H1 (cell line): ENCODE measurements around the gene EXOC6. TPM values are rescaled to one million over a fixed set of nuclear protein-coding genes. Genes with fewer than 3 reads are reported as not detected.

Source experiments
- CTCF ChIA-PET: fragments of 300-600 bp; sonication (Branson Sonifier 250); formaldehyde crosslinking; loops from one replicate; lab custom pipeline; 2021; ENCODE audit not compliant: partially characterized antibody; lab: Charles Lee
- POLR2A ChIA-PET: fragments of 300-600 bp; sonication (Branson Sonifier 250); formaldehyde crosslinking; loops from one replicate; lab custom pipeline; 2021; ENCODE audit warnings: inconsistent platforms; ENCODE audit not compliant: partially characterized antibody; lab: Charles Lee
- DNase-seq, 2 experiments: peaks; one replicate each; pipeline versions ENCODE4 v3.0.0 to v3.0.0-alpha.2; 2010 to 2022; ENCODE audit warnings: low spot score in 2 of 2, low read depth in 1 of 2, mixed read lengths in 1 of 2
- FAIRE-seq: peaks from 2 replicates; lab custom pipeline; 2011; peaks lifted over from hg19 to GRCh38; lab: Jason Lieb, UNC
- H2AFZ ChIP-seq: 2 replicates; pipeline ENCODE4 v1.8.1; 2012; ENCODE audit warnings: low read length, inconsistent platforms
- H2AK5ac ChIP-seq: 2 replicates; pipeline ENCODE4 v1.6.1; 2013; ENCODE audit warnings: low read depth, low read length
- H2BK120ac ChIP-seq: replicated peaks from 2 replicates; pipeline ENCODE3; 2013; ENCODE audit warnings: low read depth, low read length, inconsistent platforms
- H2BK12ac ChIP-seq: 2 replicates; pipeline ENCODE4 v1.6.1; 2013; ENCODE audit warnings: low read depth, low read length
- H2BK15ac ChIP-seq: 2 replicates; pipeline ENCODE4 v1.6.1; 2013; ENCODE audit warnings: low read length
- H2BK20ac ChIP-seq: 2 replicates; pipeline ENCODE4 v1.6.1; 2013; ENCODE audit warnings: low read length
- H2BK5ac ChIP-seq: 2 replicates; pipeline ENCODE4 v1.6.1; 2013; ENCODE audit warnings: low read depth, low read length
- H3K14ac ChIP-seq: 2 replicates; pipeline ENCODE4 v1.6.1; 2013; ENCODE audit warnings: inconsistent platforms; ENCODE audit not compliant: insufficient read length
- H3K18ac ChIP-seq: 2 replicates; pipeline ENCODE4 v1.6.1; 2013; ENCODE audit warnings: low read length; ENCODE audit errors: extremely low read depth
- H3K23ac ChIP-seq: 2 replicates; pipeline ENCODE4 v1.6.1; 2013; ENCODE audit warnings: inconsistent platforms; ENCODE audit not compliant: insufficient read length
- H3K23me2 ChIP-seq: 2 replicates; pipeline ENCODE4 v1.6.1; 2013; ENCODE audit warnings: low read depth, low read length
- H3K27ac ChIP-seq: 2 replicates; pipeline ENCODE4 v1.6.1; 2011; ENCODE audit warnings: low read depth, low read length, inconsistent platforms
- H3K27me3 ChIP-seq, 4 experiments: replicated peaks in 1 of 4; 1 replicate in 1 of 4; 2 replicates in 3 of 4; pipeline versions ENCODE4 v1.6.1 to v1.8.1; 2011 to 2013; ENCODE audit warnings: low read length in 3 of 4, mild to moderate bottlenecking in 3 of 4, inconsistent platforms in 2 of 4, mixed read lengths in 2 of 4, moderate library complexity in 1 of 4; ENCODE audit not compliant: control insufficient read depth in 3 of 4, insufficient read depth in 3 of 4; ENCODE audit errors: extremely low read depth in 1 of 4
- H3K36me3 ChIP-seq, 4 experiments: 2 replicates each; pipeline versions ENCODE4 v1.6.1 to v1.8.1; 2011 to 2013; ENCODE audit warnings: mild to moderate bottlenecking in 4 of 4, low read length in 3 of 4, moderate library complexity in 2 of 4, control low read depth in 1 of 4, inconsistent platforms in 1 of 4; ENCODE audit not compliant: insufficient read depth in 4 of 4, control insufficient read depth in 2 of 4
- H3K4ac ChIP-seq: replicated peaks from 2 replicates; pipeline ENCODE3; 2013; ENCODE audit warnings: low read length, low read depth, mixed read lengths, inconsistent platforms; ENCODE audit not compliant: insufficient read length
- H3K4me1 ChIP-seq, 4 experiments: replicated peaks in 1 of 4; 1 replicate in 1 of 4; 2 replicates in 3 of 4; pipeline versions ENCODE4 v1.6.1 to v1.8.1; 2011 to 2013; ENCODE audit warnings: low read length in 3 of 4, inconsistent platforms in 2 of 4, mixed read lengths in 1 of 4; ENCODE audit not compliant: insufficient read depth in 4 of 4, control insufficient read depth in 3 of 4
- H3K4me2 ChIP-seq, 2 experiments: 2 replicates each; pipeline versions ENCODE4 v1.6.1 to v1.8.1; 2011 to 2013; ENCODE audit warnings: low read depth in 2 of 2, low read length in 2 of 2, control low read depth in 1 of 2, inconsistent platforms in 1 of 2, mild to moderate bottlenecking in 1 of 2; ENCODE audit not compliant: insufficient read depth in 1 of 2
- H3K4me3 ChIP-seq, 4 experiments: fragments of 200-600, 300-600 bp in 1 of 4; sonication (generic), shearing (Covaris generic), sonication (Bioruptor Twin) in 1 of 4; 2 replicates each; pipeline versions ENCODE4 v1.5.1 to v1.8.1; 2011 to 2016; ENCODE audit warnings: low read length in 4 of 4, low read depth in 3 of 4, control low read depth in 2 of 4, inconsistent platforms in 2 of 4, mild to moderate bottlenecking in 2 of 4, mixed read lengths in 1 of 4, moderate library complexity in 1 of 4; ENCODE audit not compliant: insufficient read depth in 2 of 4; ENCODE audit errors: extremely low read depth in 1 of 4
- H3K56ac ChIP-seq: replicated peaks from 2 replicates; pipeline ENCODE3; 2013; ENCODE audit warnings: low read depth, mild to moderate bottlenecking, mixed read lengths, low read length, inconsistent platforms; ENCODE audit not compliant: insufficient read length
- H3K79me1 ChIP-seq: 2 replicates; pipeline ENCODE4 v1.6.1; 2013; ENCODE audit warnings: low read depth, low read length, control low read depth
- H3K79me2 ChIP-seq, 2 experiments: 2 replicates each; pipeline versions ENCODE4 v1.6.1 to v1.8.1; 2012 to 2013; ENCODE audit warnings: low read length in 2 of 2, mild to moderate bottlenecking in 2 of 2, inconsistent platforms in 1 of 2; ENCODE audit not compliant: insufficient read depth in 2 of 2, control insufficient read depth in 1 of 2
- H3K9ac ChIP-seq, 4 experiments: replicated peaks in 1 of 4; 1 replicate in 1 of 4; 2 replicates in 3 of 4; pipeline versions ENCODE4 v1.6.1 to v1.8.1; 2011 to 2013; ENCODE audit warnings: low read depth in 3 of 4, low read length in 3 of 4, control low read depth in 2 of 4, mild to moderate bottlenecking in 2 of 4, moderate library complexity in 2 of 4, inconsistent platforms in 1 of 4; ENCODE audit errors: extremely low read depth in 1 of 4
- H3K9me3 ChIP-seq, 2 experiments: 2 replicates each; pipeline versions ENCODE4 v1.6.1 to v1.8.1; 2012 to 2013; ENCODE audit warnings: mild to moderate bottlenecking in 2 of 2, moderate library complexity in 2 of 2, control low read depth in 1 of 2, inconsistent platforms in 1 of 2, low read depth in 1 of 2, low read length in 1 of 2, mixed read lengths in 1 of 2; ENCODE audit not compliant: insufficient read depth in 2 of 2
- H4K20me1 ChIP-seq, 2 experiments: replicated peaks in 1 of 2; 2 replicates each; pipeline versions ENCODE3 to v1.8.1; 2011 to 2013; ENCODE audit warnings: inconsistent platforms in 2 of 2, low read length in 2 of 2, mild to moderate bottlenecking in 1 of 2; ENCODE audit not compliant: insufficient read depth in 2 of 2, control insufficient read depth in 1 of 2
- H4K5ac ChIP-seq: 2 replicates; pipeline ENCODE4 v1.6.1; 2013; ENCODE audit warnings: low read length, low read depth, mixed read lengths, inconsistent platforms; ENCODE audit not compliant: insufficient read length
- H4K8ac ChIP-seq: 2 replicates; pipeline ENCODE4 v1.8.0; 2013; ENCODE audit warnings: mild to moderate bottlenecking, moderate library complexity, low read length, inconsistent platforms; ENCODE audit not compliant: insufficient read depth; ENCODE audit errors: extremely low read depth
- H4K91ac ChIP-seq: replicated peaks from 2 replicates; pipeline ENCODE3; 2013; ENCODE audit warnings: low read length, mixed read lengths, inconsistent platforms; ENCODE audit not compliant: insufficient read length
- GTF2F1 ChIP-seq: IDR thresholded peaks from 2 replicates; pipeline ENCODE4 v1.6.1; 2012; ENCODE audit warnings: low read depth, low read length, improper control_type of control experiment, borderline replicate concordance
- JUND ChIP-seq: IDR thresholded peaks from 2 replicates; pipeline ENCODE4 v1.6.1; 2011; ENCODE audit warnings: mild to moderate bottlenecking, improper control_type of control experiment, low read length
- NANOG ChIP-seq: IDR thresholded peaks from 2 replicates; pipeline ENCODE4 v1.6.1; 2011; ENCODE audit warnings: low read length, low read depth, mild to moderate bottlenecking, inconsistent platforms; ENCODE audit not compliant: insufficient read depth, poor library complexity, severe bottlenecking
- SIRT6 ChIP-seq: IDR thresholded peaks from one replicate; pipeline ENCODE4 v1.7.1; 2012; ENCODE audit warnings: low read length, inconsistent platforms
- polyA plus RNA-seq, 7 experiments: library from polyadenylated mRNA; depleted of rRNA in 3 of 7; stranded (reverse) in 5 of 7; unstranded in 2 of 7; fragments of >200 nt in 5 of 7; fragments of 200-250 nt in 2 of 7; gene quantifications; 1 replicate in 5 of 7; 2 replicates in 1 of 7; 4 replicates in 1 of 7; pipeline versions ENCODE4 v1.2.1 to v1.2.3, GENCODE V29; 2011 to 2013; ENCODE audit warnings: missing spikeins in 2 of 7, mixed read lengths in 2 of 7
- total RNA-seq: library from RNA; stranded (reverse); fragmentation: NEBNext Ultra II Directional; extraction: Animal tissue kit (Norgen Biotek cat#: 25700); gene quantifications from 2 replicates; pipeline ENCODE4 v1.2.1, GENCODE V29; 2021

EXOC6 gene
- total and polyA plus RNA-seq, 2 of the 8 experiments (the other 6 are each of a cell fraction or from before 2014, with no cell fraction given) = 1.7 to 4.5 TPM

GRCh38 chr10:92834986-92835385 is 13.3 kb upstream of the EXOC6 start:
- Histone ChIP-seq H3K27me3 (no peaks in the 10 kb centered on the region), H3K79me2 (no peaks in the 10 kb centered on the region), H3K18ac (no peak overlapping the region), H3K9ac (no peak overlapping the region), H3K9me3 (no peaks in the 10 kb centered on the region), H3K23ac (no peak overlapping the region), H3K4ac (no peak overlapping the region), H3K14ac (no peak overlapping the region), H2BK20ac (no peak overlapping the region), H3K4me3 (no peak overlapping the region), H3K56ac (no peak overlapping the region), H2BK120ac (no peak overlapping the region), H3K23me2 (no peaks in the 10 kb centered on the region; the same call in 1 of the 2 replicates), H2BK12ac (no peak overlapping the region), H4K91ac (no peak overlapping the region), H3K36me3 (no peaks in the 10 kb centered on the region), H3K79me1 (no peaks in the 10 kb centered on the region), H2AFZ (no peak overlapping the region), H4K20me1 (no peaks in the 10 kb centered on the region), H3K4me1 (0 out of 7 replicates have a peak, but pooled peaks cover 0 to 3% (median 0%) of the 10 kb centered on the region in 4 experiments), H2BK15ac (no peak overlapping the region), H3K4me2 (no peak overlapping the region), H4K8ac (no peak overlapping the region), H3K27ac (no peak overlapping the region), H4K5ac (no peak overlapping the region), H2AK5ac (no peak overlapping the region), H2BK5ac (no peak overlapping the region)
- ChIA-PET CTCF (interaction anchor here (1.0 to 7.3 kb wide), 3 partner anchors 11 to 547 kb away, joined by 3 to 86 read pairs (median 4); partner anchors contain the start of gene EXOC6), POLR2A (no interaction called here)
- TF ChIP-seq JUND = no peak
- no peak for TF ChIP-seq GTF2F1
- no peak for TF ChIP-seq NANOG
- TF ChIP-seq SIRT6 = no peak
- no peak for DNase-seq
- no peak for FAIRE-seq
